RWPE2 (cell line): ENCODE results near the gene MGAT5B.

Source experiments
- ATAC-seq: fragments of 200-7000 bp; cut with Tn5 transposase; 3 replicates; pipeline ENCODE4 v1.9.1; 2021; ENCODE audit warnings: low read depth
- DNase-seq: peaks from one replicate; pipeline ENCODE4 v3.0.0-alpha.2; 2020; ENCODE audit warnings: low spot score
- H3K27ac ChIP-seq: fragments of 450-650 bp; 2 replicates; pipeline ENCODE4 v1.5.1; 2017; ENCODE audit warnings: mild to moderate bottlenecking; ENCODE audit not compliant: poor library complexity, severe bottlenecking
- H3K27me3 ChIP-seq: fragments of 250-450 bp; sonication (Bioruptor Pico); 2 replicates; pipeline ENCODE4 v1.5.1; 2021; ENCODE audit warnings: mild to moderate bottlenecking, moderate library complexity; ENCODE audit not compliant: insufficient read depth, poor library complexity, severe bottlenecking
- H3K36me3 ChIP-seq: fragments of 250-450 bp; sonication (Bioruptor Pico); 2 replicates; pipeline ENCODE4 v1.5.1; 2020; ENCODE audit warnings: low read depth, mild to moderate bottlenecking, moderate library complexity
- H3K4me1 ChIP-seq: fragments of 250-450 bp; sonication (Bioruptor Pico); 2 replicates; pipeline ENCODE4 v1.5.1; 2021; ENCODE audit warnings: mild to moderate bottlenecking, moderate library complexity; ENCODE audit not compliant: insufficient read depth, poor library complexity, severe bottlenecking
- H3K4me3 ChIP-seq: fragments of 250-450 bp; sonication (Bioruptor Pico); 2 replicates; pipeline ENCODE4 v1.5.1; 2021; ENCODE audit warnings: mild to moderate bottlenecking, moderate library complexity; ENCODE audit not compliant: severe bottlenecking
- H3K9me3 ChIP-seq: fragments of 250-450 bp; sonication (Bioruptor Pico); 2 replicates; pipeline ENCODE4 v1.5.1; 2021; ENCODE audit warnings: mild to moderate bottlenecking, moderate library complexity; ENCODE audit not compliant: severe bottlenecking
- TF ChIP-seq, protein P1 (sequence below): fragments of 450-650 bp; IDR thresholded peaks from one replicate; pipeline ENCODE4 v1.5.1; 2017; ENCODE audit warnings: mild to moderate bottlenecking, moderate library complexity; ENCODE audit not compliant: poor library complexity, severe bottlenecking

Gene MGAT5B

DNA sequence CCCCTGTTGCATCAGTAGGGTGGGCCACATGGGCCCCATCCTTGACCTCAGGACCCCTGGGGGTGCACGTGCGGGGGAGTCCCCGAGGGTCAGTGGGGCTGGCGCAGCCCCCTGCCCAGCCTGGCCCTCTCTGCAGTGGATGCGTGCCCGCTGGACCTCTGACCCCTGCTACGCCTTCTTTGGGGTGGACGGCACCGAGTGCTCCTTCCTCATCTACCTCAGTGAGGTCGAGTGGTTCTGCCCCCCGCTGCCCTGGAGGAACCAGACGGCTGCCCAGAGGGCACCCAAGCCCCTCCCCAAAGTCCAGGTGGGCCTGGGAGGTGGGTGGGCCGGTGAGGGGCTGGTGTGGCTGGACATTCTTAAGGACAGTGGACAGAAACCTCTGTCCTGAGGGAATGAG is 35.9 kb downstream of the MGAT5B start:
- no peak for ATAC-seq
- no peaks in the 10 kb centered on the region for H3K27me3 ChIP-seq
- no peaks in the 10 kb centered on the region for H3K9me3 ChIP-seq
- H3K36me3 ChIP-seq, result no peaks in the 10 kb centered on the region
- no peak overlapping the region for H3K4me3 ChIP-seq
- H3K4me1 ChIP-seq, result no peaks in the 10 kb centered on the region
- TF ChIP-seq, protein P1, sequence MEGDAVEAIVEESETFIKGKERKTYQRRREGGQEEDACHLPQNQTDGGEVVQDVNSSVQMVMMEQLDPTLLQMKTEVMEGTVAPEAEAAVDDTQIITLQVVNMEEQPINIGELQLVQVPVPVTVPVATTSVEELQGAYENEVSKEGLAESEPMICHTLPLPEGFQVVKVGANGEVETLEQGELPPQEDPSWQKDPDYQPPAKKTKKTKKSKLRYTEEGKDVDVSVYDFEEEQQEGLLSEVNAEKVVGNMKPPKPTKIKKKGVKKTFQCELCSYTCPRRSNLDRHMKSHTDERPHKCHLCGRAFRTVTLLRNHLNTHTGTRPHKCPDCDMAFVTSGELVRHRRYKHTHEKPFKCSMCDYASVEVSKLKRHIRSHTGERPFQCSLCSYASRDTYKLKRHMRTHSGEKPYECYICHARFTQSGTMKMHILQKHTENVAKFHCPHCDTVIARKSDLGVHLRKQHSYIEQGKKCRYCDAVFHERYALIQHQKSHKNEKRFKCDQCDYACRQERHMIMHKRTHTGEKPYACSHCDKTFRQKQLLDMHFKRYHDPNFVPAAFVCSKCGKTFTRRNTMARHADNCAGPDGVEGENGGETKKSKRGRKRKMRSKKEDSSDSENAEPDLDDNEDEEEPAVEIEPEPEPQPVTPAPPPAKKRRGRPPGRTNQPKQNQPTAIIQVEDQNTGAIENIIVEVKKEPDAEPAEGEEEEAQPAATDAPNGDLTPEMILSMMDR, result no peak
- no peak for DNase-seq
- no peak overlapping the region for H3K27ac ChIP-seq

DNA sequence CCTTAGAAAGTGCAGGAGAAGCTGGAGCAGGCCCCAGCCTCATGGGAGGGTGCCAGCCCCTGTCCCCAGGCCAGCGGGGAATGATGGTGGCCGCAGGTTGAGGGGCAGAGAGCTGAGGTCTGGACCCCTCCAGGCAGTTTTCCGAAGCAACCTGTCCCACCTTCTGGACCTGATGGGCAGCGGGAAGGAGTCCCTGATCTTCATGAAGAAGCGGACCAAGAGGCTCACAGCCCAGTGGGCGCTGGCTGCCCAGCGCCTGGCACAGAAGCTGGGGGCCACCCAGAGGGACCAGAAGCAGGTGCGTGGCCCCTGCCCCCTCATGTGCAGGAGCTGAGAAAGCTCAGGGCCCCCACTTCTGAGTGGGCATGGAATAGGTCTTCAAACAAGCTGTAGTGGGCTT is 36.8 kb downstream of the MGAT5B start:
- ATAC-seq (no peak), DNase-seq (no peak)
- TF ChIP-seq, protein P1, result no peak
- no peak overlapping the region for H3K4me3 ChIP-seq
- H3K36me3 ChIP-seq, result no peaks in the 10 kb centered on the region
- no peaks in the 10 kb centered on the region for H3K9me3 ChIP-seq
- no peaks in the 10 kb centered on the region for H3K4me1 ChIP-seq
- H3K27ac ChIP-seq, result no peak overlapping the region
- no peaks in the 10 kb centered on the region for H3K27me3 ChIP-seq

DNA sequence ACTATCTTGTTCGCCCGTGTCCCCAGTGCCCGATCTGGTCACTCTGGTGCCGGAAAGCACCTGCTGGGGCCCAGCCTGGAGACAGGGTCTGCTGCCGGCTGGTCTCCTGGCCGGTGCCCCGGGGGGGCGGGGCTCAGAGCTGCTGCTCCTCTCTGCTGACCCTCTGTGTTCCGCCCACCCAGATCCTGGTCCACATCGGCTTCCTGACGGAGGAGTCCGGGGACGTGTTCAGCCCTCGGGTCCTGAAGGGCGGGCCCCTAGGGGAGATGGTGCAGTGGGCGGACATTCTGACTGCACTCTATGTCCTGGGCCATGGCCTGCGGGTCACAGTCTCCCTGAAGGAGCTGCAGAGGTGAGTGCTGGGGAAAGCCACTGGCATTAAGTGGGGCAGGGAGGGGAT is 37.6 kb downstream of the MGAT5B start:
- no peak for ATAC-seq
- Histone ChIP-seq H3K36me3 (no peaks in the 10 kb centered on the region), H3K4me1 (no peaks in the 10 kb centered on the region), H3K27me3 (no peaks in the 10 kb centered on the region), H3K27ac (no peak overlapping the region), H3K9me3 (no peaks in the 10 kb centered on the region), H3K4me3 (no peak overlapping the region)
- TF ChIP-seq, protein P1, result no peak
- DNase-seq, result no peak

DNA sequence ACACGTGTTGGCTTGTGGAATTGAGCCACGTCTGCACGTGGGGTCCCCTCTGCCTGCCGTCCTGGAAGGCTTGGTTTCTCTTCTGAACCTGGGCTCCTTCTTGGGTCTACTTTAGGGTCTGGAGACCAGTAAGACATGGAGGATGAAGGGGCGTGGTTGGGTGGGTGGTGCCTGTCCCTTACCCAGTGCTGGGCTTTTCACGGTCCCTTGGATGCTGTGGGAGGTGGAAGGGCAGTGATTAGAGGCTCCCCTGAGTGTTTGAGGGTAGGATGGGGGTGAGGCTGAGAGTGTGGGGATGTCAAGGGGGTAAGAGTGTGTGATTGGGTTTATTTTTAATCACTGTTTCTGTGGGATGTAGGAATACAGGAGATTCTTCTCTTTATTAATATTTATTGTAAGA is 38.3 kb downstream of the MGAT5B start:
- no peaks in the 10 kb centered on the region for H3K27me3 ChIP-seq
- no peak overlapping the region for H3K27ac ChIP-seq
- no peaks in the 10 kb centered on the region for H3K36me3 ChIP-seq
- no peak for DNase-seq
- H3K9me3 ChIP-seq, result no peaks in the 10 kb centered on the region
- no peak overlapping the region for H3K4me3 ChIP-seq
- TF ChIP-seq, protein P1, result no peak
- no peaks in the 10 kb centered on the region for H3K4me1 ChIP-seq
- no peak for ATAC-seq

DNA sequence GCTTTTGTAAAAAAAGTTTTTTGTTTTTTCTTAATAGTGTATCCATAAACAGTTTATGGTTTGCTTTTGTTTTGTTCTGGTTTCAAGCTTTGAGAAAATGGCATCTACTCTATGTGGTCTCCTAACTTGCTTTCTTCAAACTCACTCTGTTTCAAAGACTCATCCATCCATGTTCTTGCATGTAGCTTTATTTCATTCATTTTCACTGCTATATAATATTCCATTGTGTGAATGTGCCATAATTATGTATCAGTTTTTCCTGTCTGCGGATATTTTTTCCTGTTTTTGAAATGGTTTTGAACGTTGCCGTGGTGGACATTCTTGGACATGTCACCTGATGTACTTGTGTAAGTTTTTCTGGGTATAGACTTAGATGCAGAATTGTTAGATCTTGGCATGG is 39.1 kb downstream of the MGAT5B start:
- H3K27ac ChIP-seq, result no peak overlapping the region
- no peaks in the 10 kb centered on the region for H3K4me1 ChIP-seq
- ATAC-seq (no peak), DNase-seq (no peak)
- TF ChIP-seq, protein P1, result no peak
- no peaks in the 10 kb centered on the region for H3K27me3 ChIP-seq
- no peaks in the 10 kb centered on the region for H3K36me3 ChIP-seq
- no peaks in the 10 kb centered on the region for H3K9me3 ChIP-seq
- no peak overlapping the region for H3K4me3 ChIP-seq
